ENCODE data around the gene GRB10.

DNA sequence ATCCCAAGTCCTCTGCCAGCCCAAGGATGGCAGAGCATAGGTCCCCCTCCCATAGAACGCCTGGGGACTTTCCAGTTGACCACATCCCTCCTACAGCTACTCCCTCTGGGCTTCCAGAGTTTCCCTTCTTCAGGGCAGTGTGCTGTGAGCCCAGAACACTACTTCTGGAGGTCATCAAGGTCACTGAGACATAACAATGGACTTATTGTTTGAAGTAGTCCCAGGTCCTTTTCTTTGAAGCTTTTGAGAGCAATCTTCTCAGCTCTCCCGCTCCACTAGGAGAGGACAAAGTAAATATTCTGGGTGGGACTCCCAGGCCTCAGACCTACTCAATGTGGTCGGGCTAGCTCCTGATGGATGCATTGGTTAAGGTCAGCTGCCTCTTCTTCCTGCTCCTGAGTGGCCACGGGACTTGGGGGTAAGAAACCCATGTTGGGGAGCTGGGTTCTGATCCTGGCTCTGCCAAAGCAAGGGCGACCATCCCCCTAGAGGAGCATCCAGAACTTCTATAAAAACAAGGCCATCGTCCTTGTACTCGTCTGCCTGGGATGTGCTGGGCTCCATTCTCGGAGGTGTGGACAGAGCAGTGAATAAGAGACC, 134.0 kb downstream of the GRB10 start:
- TF ChIP-seq POLR2A (IDR thresholded peaks at IDR 0.05) = no peak
- TF ChIP-seq, protein P1, sequence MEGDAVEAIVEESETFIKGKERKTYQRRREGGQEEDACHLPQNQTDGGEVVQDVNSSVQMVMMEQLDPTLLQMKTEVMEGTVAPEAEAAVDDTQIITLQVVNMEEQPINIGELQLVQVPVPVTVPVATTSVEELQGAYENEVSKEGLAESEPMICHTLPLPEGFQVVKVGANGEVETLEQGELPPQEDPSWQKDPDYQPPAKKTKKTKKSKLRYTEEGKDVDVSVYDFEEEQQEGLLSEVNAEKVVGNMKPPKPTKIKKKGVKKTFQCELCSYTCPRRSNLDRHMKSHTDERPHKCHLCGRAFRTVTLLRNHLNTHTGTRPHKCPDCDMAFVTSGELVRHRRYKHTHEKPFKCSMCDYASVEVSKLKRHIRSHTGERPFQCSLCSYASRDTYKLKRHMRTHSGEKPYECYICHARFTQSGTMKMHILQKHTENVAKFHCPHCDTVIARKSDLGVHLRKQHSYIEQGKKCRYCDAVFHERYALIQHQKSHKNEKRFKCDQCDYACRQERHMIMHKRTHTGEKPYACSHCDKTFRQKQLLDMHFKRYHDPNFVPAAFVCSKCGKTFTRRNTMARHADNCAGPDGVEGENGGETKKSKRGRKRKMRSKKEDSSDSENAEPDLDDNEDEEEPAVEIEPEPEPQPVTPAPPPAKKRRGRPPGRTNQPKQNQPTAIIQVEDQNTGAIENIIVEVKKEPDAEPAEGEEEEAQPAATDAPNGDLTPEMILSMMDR (IDR thresholded peaks at IDR 0.05) = no peak

All from uterus (tissue), 2 donors.